ENCODE measurements around the gene SETD2.

DNA sequence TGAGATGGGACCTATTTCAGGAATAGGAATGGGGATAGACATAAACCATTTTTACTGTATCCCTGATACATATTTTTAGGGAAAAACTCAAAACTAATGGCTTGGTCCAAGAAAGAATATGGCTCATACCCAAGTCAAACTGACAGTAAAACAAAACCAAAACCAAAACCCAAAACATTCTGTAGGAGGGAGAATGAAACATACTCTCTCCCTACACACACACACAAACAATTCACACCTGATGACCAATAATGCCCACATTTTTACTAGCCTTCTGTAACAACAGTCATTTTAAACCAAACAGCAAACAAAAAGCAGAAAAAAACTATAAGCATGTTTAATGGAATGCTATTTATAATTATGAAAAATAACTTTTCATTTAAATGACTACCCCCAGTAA is 109.5 kb downstream of the SETD2 start:
- TF ChIP-seq, protein P1, sequence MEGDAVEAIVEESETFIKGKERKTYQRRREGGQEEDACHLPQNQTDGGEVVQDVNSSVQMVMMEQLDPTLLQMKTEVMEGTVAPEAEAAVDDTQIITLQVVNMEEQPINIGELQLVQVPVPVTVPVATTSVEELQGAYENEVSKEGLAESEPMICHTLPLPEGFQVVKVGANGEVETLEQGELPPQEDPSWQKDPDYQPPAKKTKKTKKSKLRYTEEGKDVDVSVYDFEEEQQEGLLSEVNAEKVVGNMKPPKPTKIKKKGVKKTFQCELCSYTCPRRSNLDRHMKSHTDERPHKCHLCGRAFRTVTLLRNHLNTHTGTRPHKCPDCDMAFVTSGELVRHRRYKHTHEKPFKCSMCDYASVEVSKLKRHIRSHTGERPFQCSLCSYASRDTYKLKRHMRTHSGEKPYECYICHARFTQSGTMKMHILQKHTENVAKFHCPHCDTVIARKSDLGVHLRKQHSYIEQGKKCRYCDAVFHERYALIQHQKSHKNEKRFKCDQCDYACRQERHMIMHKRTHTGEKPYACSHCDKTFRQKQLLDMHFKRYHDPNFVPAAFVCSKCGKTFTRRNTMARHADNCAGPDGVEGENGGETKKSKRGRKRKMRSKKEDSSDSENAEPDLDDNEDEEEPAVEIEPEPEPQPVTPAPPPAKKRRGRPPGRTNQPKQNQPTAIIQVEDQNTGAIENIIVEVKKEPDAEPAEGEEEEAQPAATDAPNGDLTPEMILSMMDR (conservative IDR thresholded peaks at IDR 0.05 in 1 of 2, IDR thresholded peaks at IDR 0.05 in 1 of 2; ENCODE audit: low read depth in 1 of 2, low read length in 2 of 2), result no peak
- TF ChIP-seq EZH2 (IDR thresholded peaks at IDR 0.05; ENCODE audit: low read length, missing control alignments), result no peak

Data from fibroblast of lung (primary cell).